Measurements from ENCODE around the gene CYP1A1. TPM values are rescaled to one million over a fixed set of nuclear protein-coding genes. Genes with fewer than 3 reads are reported as not detected.

Gene CYP1A1
- total and polyA plus RNA-seq, 2 of the 4 experiments (the other 2 are of a cell fraction), result under 0.01 to 0.03 TPM

DNA sequence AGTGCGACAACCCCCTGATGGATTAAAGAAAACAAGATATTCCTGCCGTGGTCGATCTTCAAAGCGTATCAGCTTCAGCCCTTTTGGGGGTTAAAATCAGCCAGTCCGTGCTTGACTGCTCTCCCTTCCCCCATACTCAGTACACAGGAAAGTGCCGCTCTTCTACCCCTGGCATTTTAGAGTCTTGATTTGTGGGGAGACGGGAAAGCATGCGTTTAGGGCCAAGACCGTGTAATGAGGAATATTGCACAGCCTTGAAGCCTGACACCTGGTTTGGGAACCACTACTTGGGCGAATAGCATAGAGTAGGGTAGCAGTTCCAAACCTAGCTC, 29.0 kb downstream of the CYP1A1 start:
- Histone ChIP-seq H3K9me1 (ENCODE audit: insufficient read depth, low read length) (0 out of 2 replicates have a peak, but pooled peaks cover 4% of the 10 kb centered on the region), H3K4me3 (ENCODE audit: insufficient read depth, low read depth, low read length) (peak overlapping the region; percentile 85), H3K79me1 (ENCODE audit: low read depth in 1 of 2, low read length in 2 of 2) (peaks cover 15 to 41% of the 10 kb centered on the region in 2 experiments), H4K20me1 (ENCODE audit: insufficient read depth, low read length) (0 out of 2 replicates have a peak, but pooled peaks cover 1% of the 10 kb centered on the region), H3K27me3 (ENCODE audit: control insufficient read depth, insufficient read depth, low read length) (peaks cover 2% of the 10 kb centered on the region), H3K56ac (ENCODE audit: extremely low read depth, insufficient read depth, low read length) (peak overlapping the region; percentile 38), H2BK120ac (ENCODE audit: low read depth, low read length) (no peak overlapping the region), H3K18ac (ENCODE audit: low read depth, low read length) (no peak overlapping the region), H3K9me3 (ENCODE audit: control insufficient read depth, insufficient read depth, low read length) (no peaks in the 10 kb centered on the region), H2AK9ac (replicated peaks; ENCODE audit: low read depth, low read length, poor library complexity) (peak overlapping the region; percentile 98), H3K36me3 (ENCODE audit: control insufficient read depth, insufficient read depth, low read length) (no peaks in the 10 kb centered on the region), H2AK5ac (ENCODE audit: low read depth, low read length) (no peak overlapping the region), H4K5ac (ENCODE audit: low read depth, low read length) (peak overlapping the region; percentile 57), H2BK15ac (ENCODE audit: low read depth, low read length) (no peak overlapping the region), H4K8ac (ENCODE audit: low read depth in 2 of 2, low read length in 2 of 2) (peak overlapping the region; percentile 90 to 98), H3K23ac (ENCODE audit: low read depth, low read length) (no peak overlapping the region), H4K91ac (ENCODE audit: insufficient read depth, low read depth, low read length) (0 out of 2 replicates have a peak overlapping the region, but pooled peaks have one; percentile 60), H2AFZ (replicated peaks; ENCODE audit: low read length, poor library complexity) (peak overlapping the region; percentile 98), H2BK5ac (ENCODE audit: low read depth, low read length, poor library complexity, severe bottlenecking) (peak overlapping the region; percentile 54), H2BK20ac (ENCODE audit: low read depth, low read length) (no peak overlapping the region), H3K4me2 (ENCODE audit: low read depth, low read length) (peak overlapping the region; percentile 87), H3K9ac (ENCODE audit: low read depth, low read length) (peak overlapping the region; percentile 62), H3K14ac (replicated peaks; ENCODE audit: low read depth, low read length) (peak overlapping the region; percentile 49; the same call in 1 of the 2 replicates), H3K4ac (ENCODE audit: low read depth, low read length) (peak overlapping the region; percentile 31; the same call in 1 of the 2 replicates), H3K27ac (ENCODE audit: insufficient read depth, low read length) (peak overlapping the region; percentile 54), H3K4me1 (ENCODE audit: control insufficient read depth, insufficient read depth, low read length) (peaks cover 2% of the 10 kb centered on the region)
- WGBS, 2 experiments (ENCODE audit: extremely low coverage in 2 of 2, insufficient read length in 1 of 2), result no CpG with 5 or more reads among the region's 10 CpGs
- ATAC-seq (ENCODE audit: low read depth), result peak; percentile 10; the same call in 1 of the 2 replicates
- intact Hi-C loops (cut with micrococcal nuclease) (loop anchor here (10.0 kb wide), 1 partner anchor 58 kb away; no protein-coding TSS in a partner anchor), dilution Hi-C loops (cut with HindIII; ENCODE audit: low sequenced_read_pairs, unreplicated experiment) (no loop called here), in situ Hi-C loops (cut with MboI; ENCODE audit: low sequenced_read_pairs) (no loop called here)
- no peak for TF ChIP-seq SMC3 (IDR thresholded peaks at IDR 0.05; ENCODE audit: low read depth, low read length)
- no peak for TF ChIP-seq MXI1 (IDR thresholded peaks at IDR 0.05; ENCODE audit: borderline replicate concordance, low read depth, low read length)
- no peak for TF ChIP-seq NFE2L2 (IDR thresholded peaks at IDR 0.05; ENCODE audit: low read depth, low read length)
- TF ChIP-seq RCOR1 (IDR thresholded peaks at IDR 0.05; ENCODE audit: insufficient replicate concordance, low read length), result no peak
- TF ChIP-seq FOS (IDR thresholded peaks at IDR 0.05; ENCODE audit: low read depth, low read length), result no peak
- TF ChIP-seq BHLHE40 (IDR thresholded peaks at IDR 0.05; ENCODE audit: low read depth, low read length), result no peak
- TF ChIP-seq RFX5 (IDR thresholded peaks at IDR 0.05; ENCODE audit: low read depth, low read length), result no peak
- TF ChIP-seq POLR2A (IDR thresholded peaks at IDR 0.05; ENCODE audit: low read depth, low read length), result no peak
- TF ChIP-seq, protein P1, sequence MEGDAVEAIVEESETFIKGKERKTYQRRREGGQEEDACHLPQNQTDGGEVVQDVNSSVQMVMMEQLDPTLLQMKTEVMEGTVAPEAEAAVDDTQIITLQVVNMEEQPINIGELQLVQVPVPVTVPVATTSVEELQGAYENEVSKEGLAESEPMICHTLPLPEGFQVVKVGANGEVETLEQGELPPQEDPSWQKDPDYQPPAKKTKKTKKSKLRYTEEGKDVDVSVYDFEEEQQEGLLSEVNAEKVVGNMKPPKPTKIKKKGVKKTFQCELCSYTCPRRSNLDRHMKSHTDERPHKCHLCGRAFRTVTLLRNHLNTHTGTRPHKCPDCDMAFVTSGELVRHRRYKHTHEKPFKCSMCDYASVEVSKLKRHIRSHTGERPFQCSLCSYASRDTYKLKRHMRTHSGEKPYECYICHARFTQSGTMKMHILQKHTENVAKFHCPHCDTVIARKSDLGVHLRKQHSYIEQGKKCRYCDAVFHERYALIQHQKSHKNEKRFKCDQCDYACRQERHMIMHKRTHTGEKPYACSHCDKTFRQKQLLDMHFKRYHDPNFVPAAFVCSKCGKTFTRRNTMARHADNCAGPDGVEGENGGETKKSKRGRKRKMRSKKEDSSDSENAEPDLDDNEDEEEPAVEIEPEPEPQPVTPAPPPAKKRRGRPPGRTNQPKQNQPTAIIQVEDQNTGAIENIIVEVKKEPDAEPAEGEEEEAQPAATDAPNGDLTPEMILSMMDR (conservative IDR thresholded peaks at IDR 0.05; ENCODE audit: low read depth, low read length), result no peak
- TF ChIP-seq, protein P2, sequence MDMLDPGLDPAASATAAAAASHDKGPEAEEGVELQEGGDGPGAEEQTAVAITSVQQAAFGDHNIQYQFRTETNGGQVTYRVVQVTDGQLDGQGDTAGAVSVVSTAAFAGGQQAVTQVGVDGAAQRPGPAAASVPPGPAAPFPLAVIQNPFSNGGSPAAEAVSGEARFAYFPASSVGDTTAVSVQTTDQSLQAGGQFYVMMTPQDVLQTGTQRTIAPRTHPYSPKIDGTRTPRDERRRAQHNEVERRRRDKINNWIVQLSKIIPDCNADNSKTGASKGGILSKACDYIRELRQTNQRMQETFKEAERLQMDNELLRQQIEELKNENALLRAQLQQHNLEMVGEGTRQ (IDR thresholded peaks at IDR 0.05; ENCODE audit: low read depth, low read length), result no peak
- TF ChIP-seq, protein P3, sequence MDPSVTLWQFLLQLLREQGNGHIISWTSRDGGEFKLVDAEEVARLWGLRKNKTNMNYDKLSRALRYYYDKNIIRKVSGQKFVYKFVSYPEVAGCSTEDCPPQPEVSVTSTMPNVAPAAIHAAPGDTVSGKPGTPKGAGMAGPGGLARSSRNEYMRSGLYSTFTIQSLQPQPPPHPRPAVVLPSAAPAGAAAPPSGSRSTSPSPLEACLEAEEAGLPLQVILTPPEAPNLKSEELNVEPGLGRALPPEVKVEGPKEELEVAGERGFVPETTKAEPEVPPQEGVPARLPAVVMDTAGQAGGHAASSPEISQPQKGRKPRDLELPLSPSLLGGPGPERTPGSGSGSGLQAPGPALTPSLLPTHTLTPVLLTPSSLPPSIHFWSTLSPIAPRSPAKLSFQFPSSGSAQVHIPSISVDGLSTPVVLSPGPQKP (IDR thresholded peaks at IDR 0.05; ENCODE audit: borderline replicate concordance, low read depth, low read length), result no peak
- no peak for TF ChIP-seq MAZ (IDR thresholded peaks at IDR 0.05; ENCODE audit: borderline replicate concordance, low read depth, low read length)
- no peak for TF ChIP-seq CHD1 (IDR thresholded peaks at IDR 0.05; ENCODE audit: low read depth, low read length)
- no peak for TF ChIP-seq MAFK (IDR thresholded peaks at IDR 0.05; ENCODE audit: low read depth, low read length)
- no peak for TF ChIP-seq CEBPB (IDR thresholded peaks at IDR 0.05; ENCODE audit: low read depth, low read length)
- TF ChIP-seq RAD21 (IDR thresholded peaks at IDR 0.05; ENCODE audit: low read length), result no peak
- ChIA-PET POLR2A (ENCODE audit: unreplicated experiment) (no interaction called here), CTCF (no interaction called here)
- DNase-seq, result no peak
- BruUV-seq (replicated peaks), result no TSS peak

All from IMR-90 (cell line).